ENCODE results near the gene MAML3.

The MAML3 gene

GRCh38 chr4:139756391-139757180 lies 397.4 kb downstream of the MAML3 start:
- no peak overlapping the region for H3K4ac ChIP-seq (ENCODE audit: low read length)
- DNase-seq (ENCODE audit: low spot score), result no peak
- no peak overlapping the region for H2BK12ac ChIP-seq (ENCODE audit: low read length)
- H2BK5ac ChIP-seq (ENCODE audit: low read length), result no peak overlapping the region
- no peak overlapping the region for H2AK5ac ChIP-seq (ENCODE audit: low read depth, low read length)
- H2BK120ac ChIP-seq (ENCODE audit: low read depth, low read length), result no peak overlapping the region
- H3K27me3 ChIP-seq (ENCODE audit: control insufficient read depth in 3 of 3, insufficient read depth in 3 of 3, low read depth in 1 of 3, low read length in 3 of 3), result no peaks in the 10 kb centered on the region
- H3K4me1 ChIP-seq (ENCODE audit: control insufficient read depth in 2 of 2, insufficient read depth in 1 of 2, low read depth in 1 of 2, low read length in 2 of 2), result peaks cover 0 to 4% of the 10 kb centered on the region in 2 donors
- H3K27ac ChIP-seq (replicated peaks; ENCODE audit: low read length), result no peak overlapping the region
- no peak overlapping the region for H4K8ac ChIP-seq (ENCODE audit: low read depth, low read length)
- no peak overlapping the region for H3K18ac ChIP-seq (ENCODE audit: low read length)
- no peaks in the 10 kb centered on the region for H3K9me3 ChIP-seq (replicated peaks in 1 of 2; ENCODE audit: control insufficient read depth in 2 of 2, insufficient read depth in 1 of 2, low read depth in 1 of 2, low read length in 2 of 2)
- WGBS, 2 donors (ENCODE audit: extremely low coverage in 2 of 2, insufficient read length in 2 of 2, insufficient replicate concordance in 1 of 2), result no CpG with 5 or more reads among the region's 10 CpGs
- H3K14ac ChIP-seq (ENCODE audit: low read length), result no peak overlapping the region
- H2BK15ac ChIP-seq (ENCODE audit: low read length), result no peak overlapping the region
- no peak overlapping the region for H4K91ac ChIP-seq (ENCODE audit: low read depth, low read length, poor library complexity)
- H3K79me1 ChIP-seq (ENCODE audit: low read depth, low read length), result no peaks in the 10 kb centered on the region
- H3K4me2 ChIP-seq (ENCODE audit: insufficient read depth, low read length, poor library complexity, severe bottlenecking), result no peak overlapping the region
- no peak overlapping the region for H2AFZ ChIP-seq (ENCODE audit: low read length)
- H3K4me3 ChIP-seq (ENCODE audit: low read length in 2 of 2), result no peak overlapping the region
- H3K36me3 ChIP-seq (replicated peaks in 1 of 2; ENCODE audit: control insufficient read depth in 2 of 2, insufficient read depth in 2 of 2, low read length in 2 of 2), result no peaks in the 10 kb centered on the region
- H3K9ac ChIP-seq (ENCODE audit: low read depth, low read length, poor library complexity), result no peak overlapping the region
- no peak overlapping the region for H3K23ac ChIP-seq (ENCODE audit: low read depth, low read length, poor library complexity)

- H2BK12ac ChIP-seq (ENCODE audit: low read length), result no peak overlapping the region
- H3K4me2 ChIP-seq (ENCODE audit: insufficient read depth, low read length, poor library complexity, severe bottlenecking), result no peak overlapping the region
- H3K18ac ChIP-seq (ENCODE audit: low read length), result no peak overlapping the region
- H2BK120ac ChIP-seq (ENCODE audit: low read depth, low read length), result no peak overlapping the region
- H2BK5ac ChIP-seq (ENCODE audit: low read length), result no peak overlapping the region
- no peak overlapping the region for H3K9ac ChIP-seq (ENCODE audit: low read depth, low read length, poor library complexity)
- H3K36me3 ChIP-seq (replicated peaks in 1 of 2; ENCODE audit: control insufficient read depth in 2 of 2, insufficient read depth in 2 of 2, low read length in 2 of 2), result no peaks in the 10 kb centered on the region
- H3K9me3 ChIP-seq (replicated peaks in 1 of 2; ENCODE audit: control insufficient read depth in 2 of 2, insufficient read depth in 1 of 2, low read depth in 1 of 2, low read length in 2 of 2), result no peaks in the 10 kb centered on the region
- no peak overlapping the region for H3K27ac ChIP-seq (replicated peaks; ENCODE audit: low read length)
- H2AFZ ChIP-seq (ENCODE audit: low read length), result no peak overlapping the region
- no CpG with 5 or more reads among the region's 12 CpGs for WGBS, 2 donors (ENCODE audit: extremely low coverage in 2 of 2, insufficient read length in 2 of 2, insufficient replicate concordance in 1 of 2)
- peaks cover 5% of the 10 kb centered on the region in 2 donors for H3K4me1 ChIP-seq (ENCODE audit: control insufficient read depth in 2 of 2, insufficient read depth in 1 of 2, low read depth in 1 of 2, low read length in 2 of 2)
- no peak overlapping the region for H3K14ac ChIP-seq (ENCODE audit: low read length)
- H2BK15ac ChIP-seq (ENCODE audit: low read length), result no peak overlapping the region
- H4K8ac ChIP-seq (ENCODE audit: low read depth, low read length), result no peak overlapping the region
- no peak overlapping the region for H3K23ac ChIP-seq (ENCODE audit: low read depth, low read length, poor library complexity)
- no peaks in the 10 kb centered on the region for H3K79me1 ChIP-seq (ENCODE audit: low read depth, low read length)
- no peak overlapping the region for H2AK5ac ChIP-seq (ENCODE audit: low read depth, low read length)
- no peak overlapping the region for H4K91ac ChIP-seq (ENCODE audit: low read depth, low read length, poor library complexity)
- H3K27me3 ChIP-seq (ENCODE audit: control insufficient read depth in 3 of 3, insufficient read depth in 3 of 3, low read depth in 1 of 3, low read length in 3 of 3), result no peaks in the 10 kb centered on the region
- no peak overlapping the region for H3K4ac ChIP-seq (ENCODE audit: low read length)
- no peak for DNase-seq (ENCODE audit: low spot score)
- H3K4me3 ChIP-seq (ENCODE audit: low read length in 2 of 2), result no peak overlapping the region
Observed at GRCh38 chr4:139754938-139755337, 399.0 kb downstream of the MAML3 start.

- Histone ChIP-seq H3K79me1 (ENCODE audit: low read depth, low read length) (no peaks in the 10 kb centered on the region), H2BK120ac (ENCODE audit: low read depth, low read length) (no peak overlapping the region), H3K27me3 (ENCODE audit: control insufficient read depth in 3 of 3, insufficient read depth in 3 of 3, low read depth in 1 of 3, low read length in 3 of 3) (no peaks in the 10 kb centered on the region), H4K8ac (ENCODE audit: low read depth, low read length) (no peak overlapping the region), H2AK5ac (ENCODE audit: low read depth, low read length) (no peak overlapping the region), H3K9me3 (replicated peaks in 1 of 2; ENCODE audit: control insufficient read depth in 2 of 2, insufficient read depth in 1 of 2, low read depth in 1 of 2, low read length in 2 of 2) (no peaks in the 10 kb centered on the region), H3K4ac (ENCODE audit: low read length) (no peak overlapping the region), H3K36me3 (replicated peaks in 1 of 2; ENCODE audit: control insufficient read depth in 2 of 2, insufficient read depth in 2 of 2, low read length in 2 of 2) (no peaks in the 10 kb centered on the region), H3K27ac (replicated peaks; ENCODE audit: low read length) (no peak overlapping the region), H2BK15ac (ENCODE audit: low read length) (no peak overlapping the region), H3K4me3 (ENCODE audit: low read length in 2 of 2) (no peak overlapping the region), H3K4me1 (ENCODE audit: control insufficient read depth in 2 of 2, insufficient read depth in 1 of 2, low read depth in 1 of 2, low read length in 2 of 2) (peaks cover 6 to 16% of the 10 kb centered on the region in 2 donors), H3K9ac (ENCODE audit: low read depth, low read length, poor library complexity) (no peak overlapping the region), H2AFZ (ENCODE audit: low read length) (no peak overlapping the region), H2BK12ac (ENCODE audit: low read length) (no peak overlapping the region), H3K18ac (ENCODE audit: low read length) (no peak overlapping the region), H3K4me2 (ENCODE audit: insufficient read depth, low read length, poor library complexity, severe bottlenecking) (no peak overlapping the region), H3K14ac (ENCODE audit: low read length) (no peak overlapping the region), H4K91ac (ENCODE audit: low read depth, low read length, poor library complexity) (no peak overlapping the region), H3K23ac (ENCODE audit: low read depth, low read length, poor library complexity) (no peak overlapping the region), H2BK5ac (ENCODE audit: low read length) (no peak overlapping the region)
- no CpG with 5 or more reads among the region's 3 CpGs for WGBS, 2 donors (ENCODE audit: extremely low coverage in 2 of 2, insufficient read length in 2 of 2, insufficient replicate concordance in 1 of 2)
- no peak for DNase-seq (ENCODE audit: low spot score)
Observed at GRCh38 chr4:139753686-139754085, 400.3 kb downstream of the MAML3 start.

GRCh38 chr4:139749835-139750498 lies 404.0 kb downstream of the MAML3 start:
- Histone ChIP-seq H4K8ac (ENCODE audit: low read depth, low read length) (no peak overlapping the region), H2BK15ac (ENCODE audit: low read length) (no peak overlapping the region), H2BK12ac (ENCODE audit: low read length) (no peak overlapping the region), H3K36me3 (replicated peaks in 1 of 2; ENCODE audit: control insufficient read depth in 2 of 2, insufficient read depth in 2 of 2, low read length in 2 of 2) (no peaks in the 10 kb centered on the region), H2BK5ac (ENCODE audit: low read length) (no peak overlapping the region), H2BK120ac (ENCODE audit: low read depth, low read length) (no peak overlapping the region), H3K4me2 (ENCODE audit: insufficient read depth, low read length, poor library complexity, severe bottlenecking) (no peak overlapping the region), H4K91ac (ENCODE audit: low read depth, low read length, poor library complexity) (no peak overlapping the region), H2AFZ (ENCODE audit: low read length) (no peak overlapping the region), H3K9ac (ENCODE audit: low read depth, low read length, poor library complexity) (no peak overlapping the region), H2AK5ac (ENCODE audit: low read depth, low read length) (no peak overlapping the region), H3K4me3 (ENCODE audit: low read length in 2 of 2) (no peak overlapping the region), H3K79me1 (ENCODE audit: low read depth, low read length) (no peaks in the 10 kb centered on the region), H3K4ac (ENCODE audit: low read length) (no peak overlapping the region), H3K4me1 (ENCODE audit: control insufficient read depth in 2 of 2, insufficient read depth in 1 of 2, low read depth in 1 of 2, low read length in 2 of 2) (peaks cover 15 to 35% of the 10 kb centered on the region in 2 donors), H3K14ac (ENCODE audit: low read length) (no peak overlapping the region), H3K27me3 (ENCODE audit: control insufficient read depth in 3 of 3, insufficient read depth in 3 of 3, low read depth in 1 of 3, low read length in 3 of 3) (no peaks in the 10 kb centered on the region), H3K23ac (ENCODE audit: low read depth, low read length, poor library complexity) (no peak overlapping the region), H3K18ac (ENCODE audit: low read length) (no peak overlapping the region), H3K27ac (replicated peaks; ENCODE audit: low read length) (no peak overlapping the region), H3K9me3 (replicated peaks in 1 of 2; ENCODE audit: control insufficient read depth in 2 of 2, insufficient read depth in 1 of 2, low read depth in 1 of 2, low read length in 2 of 2) (no peaks in the 10 kb centered on the region)
- DNase-seq (ENCODE audit: low spot score), result no peak
- WGBS, 2 donors (ENCODE audit: extremely low coverage in 2 of 2, insufficient read length in 2 of 2, insufficient replicate concordance in 1 of 2), result no CpG with 5 or more reads among the region's 4 CpGs
